Upper lobe of right lung (tissue), 1 donor: ENCODE data around the gene LMOD2. TPM values are rescaled to one million over a fixed set of nuclear protein-coding genes. Genes with fewer than 3 reads are reported as not detected.

Source experiments
- ATAC-seq: fragments of 200-7000 bp; cut with Tn5 transposase; one replicate; pipeline ENCODE4 v1.9.1; 2020; ENCODE audit warnings: mild to moderate bottlenecking, moderate library complexity
- DNase-seq: peaks from one replicate; pipeline ENCODE4 v3.0.0-alpha.2; 2020
- H3K27ac ChIP-seq: fragments of 200-600 bp; one replicate; pipeline ENCODE4 v1.8.0; 2022
- H3K27me3 ChIP-seq: fragments of 200-600 bp; one replicate; pipeline ENCODE4 v1.8.0; 2022; ENCODE audit warnings: mild to moderate bottlenecking
- H3K36me3 ChIP-seq: fragments of 200-600 bp; one replicate; pipeline ENCODE4 v1.8.0; 2022
- H3K4me1 ChIP-seq: fragments of 200-600 bp; one replicate; pipeline ENCODE4 v1.8.0; 2022
- H3K4me3 ChIP-seq: fragments of 200-600 bp; one replicate; pipeline ENCODE4 v1.8.0; 2022; ENCODE audit warnings: mild to moderate bottlenecking
- H3K9me3 ChIP-seq: fragments of 200-600 bp; one replicate; pipeline ENCODE4 v1.8.0; 2022
- intact Hi-C: fragments of 100-400 bp; cut with DNase I; formaldehyde crosslinking; loops from one replicate; pipeline ENCODE4 v1.11.0; 2022
- total RNA-seq: library from RNA; stranded (reverse); fragmentation: NEBNext Ultra II Directional; extraction: Animal tissue kit (Norgen Biotek cat#: 25700); gene quantifications from one replicate; pipeline ENCODE4 v1.2.1, GENCODE V29; 2021
- TF ChIP-seq, protein P1 (sequence below): fragments of 200-600 bp; IDR thresholded peaks from one replicate; pipeline ENCODE4 v1.8.0; 2022; ENCODE audit warnings: antibody characterized with exemption
- donor health status: DM: no; HTN: yes; CAD: no; lungs with severe emphysema.

Gene LMOD2
- total RNA-seq, 1 donor from 2014 or later = 0.17 TPM

DNA sequence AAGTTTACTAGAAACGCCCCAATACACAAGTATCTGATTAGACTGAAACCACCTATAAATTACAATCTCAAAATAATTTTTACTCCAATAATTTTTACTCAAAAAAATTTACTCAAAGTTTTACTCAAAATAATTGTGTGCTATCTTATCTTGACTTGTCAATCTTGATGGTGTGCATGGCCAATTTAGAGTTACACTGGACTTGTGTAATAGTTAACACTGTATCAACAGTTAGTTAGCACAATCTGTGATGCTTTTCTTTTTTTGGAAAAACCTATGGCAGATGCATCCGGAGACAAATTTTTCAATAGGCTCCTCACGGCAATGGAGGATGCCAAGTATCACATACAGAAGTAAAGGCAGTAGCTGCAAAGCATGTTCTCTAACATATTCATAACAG, 24.9 kb downstream of the LMOD2 start:
- Histone ChIP-seq H3K4me3 (no peak overlapping the region), H3K27me3 (no peaks in the 10 kb centered on the region), H3K27ac (no peak overlapping the region), H3K9me3 (no peaks in the 10 kb centered on the region), H3K4me1 (peaks cover 28% of the 10 kb centered on the region), H3K36me3 (peaks cover 32% of the 10 kb centered on the region)
- intact Hi-C loops = no loop called here
- DNase-seq (no peak), ATAC-seq (no peak)
- TF ChIP-seq, protein P1, sequence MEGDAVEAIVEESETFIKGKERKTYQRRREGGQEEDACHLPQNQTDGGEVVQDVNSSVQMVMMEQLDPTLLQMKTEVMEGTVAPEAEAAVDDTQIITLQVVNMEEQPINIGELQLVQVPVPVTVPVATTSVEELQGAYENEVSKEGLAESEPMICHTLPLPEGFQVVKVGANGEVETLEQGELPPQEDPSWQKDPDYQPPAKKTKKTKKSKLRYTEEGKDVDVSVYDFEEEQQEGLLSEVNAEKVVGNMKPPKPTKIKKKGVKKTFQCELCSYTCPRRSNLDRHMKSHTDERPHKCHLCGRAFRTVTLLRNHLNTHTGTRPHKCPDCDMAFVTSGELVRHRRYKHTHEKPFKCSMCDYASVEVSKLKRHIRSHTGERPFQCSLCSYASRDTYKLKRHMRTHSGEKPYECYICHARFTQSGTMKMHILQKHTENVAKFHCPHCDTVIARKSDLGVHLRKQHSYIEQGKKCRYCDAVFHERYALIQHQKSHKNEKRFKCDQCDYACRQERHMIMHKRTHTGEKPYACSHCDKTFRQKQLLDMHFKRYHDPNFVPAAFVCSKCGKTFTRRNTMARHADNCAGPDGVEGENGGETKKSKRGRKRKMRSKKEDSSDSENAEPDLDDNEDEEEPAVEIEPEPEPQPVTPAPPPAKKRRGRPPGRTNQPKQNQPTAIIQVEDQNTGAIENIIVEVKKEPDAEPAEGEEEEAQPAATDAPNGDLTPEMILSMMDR = no peak

- intact Hi-C loops = no loop called here
- Histone ChIP-seq H3K4me3 (no peak overlapping the region), H3K27me3 (no peaks in the 10 kb centered on the region), H3K9me3 (no peaks in the 10 kb centered on the region), H3K4me1 (peaks cover 28% of the 10 kb centered on the region), H3K36me3 (peaks cover 35% of the 10 kb centered on the region), H3K27ac (no peak overlapping the region)
- TF ChIP-seq, protein P1 = no peak
- peak; percentile 67 for ATAC-seq
- no peak for DNase-seq
Measured at GRCh38 chr7:123681561-123681960, 25.9 kb downstream of the LMOD2 start.

GRCh38 chr7:123682690-123683089, 27.0 kb downstream of the LMOD2 start:
- Histone ChIP-seq H3K27ac (no peak overlapping the region), H3K27me3 (no peaks in the 10 kb centered on the region), H3K36me3 (peaks cover 37% of the 10 kb centered on the region), H3K4me1 (peaks cover 28% of the 10 kb centered on the region), H3K4me3 (no peak overlapping the region), H3K9me3 (no peaks in the 10 kb centered on the region)
- TF ChIP-seq, protein P1 = peak; percentile 63
- DNase-seq (no peak), ATAC-seq (peak; percentile 72)
- intact Hi-C loops = no loop called here

DNA sequence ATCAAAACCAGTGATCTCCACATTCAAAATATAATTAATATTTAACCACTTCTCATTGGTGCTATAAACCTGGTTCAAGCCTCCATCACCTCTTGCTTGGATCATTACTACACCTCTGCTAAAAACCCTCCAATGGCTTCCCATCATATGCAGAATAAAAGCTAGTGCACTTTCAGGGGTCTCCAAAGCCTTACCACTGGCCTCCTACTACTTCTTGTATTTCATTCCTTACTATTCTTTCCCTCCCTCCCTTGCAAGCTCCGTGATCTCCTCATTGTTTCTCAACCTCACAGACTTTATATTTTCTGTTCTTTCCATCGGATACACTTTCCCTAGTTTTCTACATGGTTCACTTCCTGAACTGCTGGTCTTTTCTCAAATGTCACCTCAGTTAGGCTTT, 31.5 kb downstream of the LMOD2 start:
- TF ChIP-seq, protein P1 = no peak
- intact Hi-C loops = no loop called here
- H3K27ac ChIP-seq = no peak overlapping the region
- H3K36me3 ChIP-seq = peaks cover 69% of the 10 kb centered on the region
- H3K9me3 ChIP-seq = no peaks in the 10 kb centered on the region
- peaks cover 8% of the 10 kb centered on the region for H3K4me1 ChIP-seq
- ATAC-seq (no peak), DNase-seq (no peak)
- H3K4me3 ChIP-seq = no peak overlapping the region
- no peaks in the 10 kb centered on the region for H3K27me3 ChIP-seq

DNA sequence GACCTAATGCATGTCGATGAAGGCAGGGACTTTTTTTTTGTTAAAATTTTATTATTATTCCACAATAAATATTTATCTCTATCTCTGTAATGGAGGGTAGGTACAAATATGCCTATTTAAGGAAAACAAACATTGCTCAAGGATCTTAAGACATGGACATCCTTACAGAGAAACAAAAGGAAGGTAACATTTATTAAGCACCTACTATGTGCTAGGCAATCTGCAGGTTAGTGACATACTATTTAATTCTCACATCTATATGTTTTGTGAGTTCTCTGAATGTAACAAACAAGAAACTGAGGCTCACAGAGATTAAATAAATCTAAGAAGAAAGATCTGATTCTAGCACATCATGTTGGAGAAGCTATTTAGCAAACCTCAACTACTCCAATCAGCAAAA, 32.1 kb downstream of the LMOD2 start:
- peaks cover 74% of the 10 kb centered on the region for H3K36me3 ChIP-seq
- H3K9me3 ChIP-seq = no peaks in the 10 kb centered on the region
- no peak overlapping the region for H3K4me3 ChIP-seq
- TF ChIP-seq, protein P1 = no peak
- intact Hi-C loops = no loop called here
- H3K27ac ChIP-seq = no peak overlapping the region
- ATAC-seq = no peak
- H3K4me1 ChIP-seq = peaks cover 4% of the 10 kb centered on the region
- no peaks in the 10 kb centered on the region for H3K27me3 ChIP-seq
- DNase-seq = no peak

GRCh38 chr7:123689250-123689649, 33.6 kb downstream of the LMOD2 start:
- Histone ChIP-seq H3K4me3 (no peak overlapping the region), H3K36me3 (peaks cover 82% of the 10 kb centered on the region), H3K27ac (no peak overlapping the region), H3K27me3 (no peaks in the 10 kb centered on the region), H3K9me3 (no peaks in the 10 kb centered on the region), H3K4me1 (no peaks in the 10 kb centered on the region)
- ATAC-seq (no peak), DNase-seq (no peak)
- intact Hi-C loops = no loop called here
- TF ChIP-seq, protein P1 = no peak
